Glomerular endothelial cell (primary cell): Measurements from ENCODE around the gene PLGRKT. TPM values are rescaled to one million over a fixed set of nuclear protein-coding genes. Genes with fewer than 3 reads are reported as not detected.
"Not testable (repeated sequence)": the region's sequence is repeated elsewhere in the genome, so short reads cannot be mapped to it uniquely, and the experiment has no call there.

Source experiments
- DNase-seq: peaks from one replicate; pipeline ENCODE4 v3.0.0-alpha.2; 2011; ENCODE audit warnings: low read depth, low spot score; ENCODE audit errors: extremely low read depth
- total RNA-seq: library from RNA; depleted of rRNA; stranded (reverse); fragments of >200 nt; gene quantifications from 2 replicates; pipeline ENCODE4 v1.2.3, GENCODE V29; 2015

PLGRKT gene
- total RNA-seq, 1 donor from 2014 or later: 13.0 TPM

GRCh38 chr9:5433328-5433727 lies 4.4 kb downstream of the PLGRKT start:
- not testable (repeated sequence) for DNase-seq

DNA sequence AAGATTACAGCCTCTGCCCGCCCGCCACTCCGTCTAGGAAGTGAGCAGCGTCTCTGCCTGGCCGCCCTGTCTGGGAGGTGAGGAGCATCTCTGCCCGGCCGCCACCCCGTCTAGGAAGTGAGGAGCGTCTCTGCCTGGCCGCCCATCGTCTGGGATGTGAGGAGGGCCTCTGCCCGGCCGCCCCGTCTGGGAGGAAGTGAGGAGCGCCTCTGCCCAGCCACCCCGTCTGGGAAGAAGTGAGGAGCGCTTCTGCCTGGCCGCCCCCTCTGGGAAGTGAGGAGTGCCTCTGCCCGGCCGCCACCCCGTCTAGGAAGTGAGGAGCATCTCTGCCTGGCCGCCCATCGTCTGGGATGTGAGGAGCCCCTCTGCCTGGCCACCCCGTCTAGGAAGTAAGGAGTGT lies 4.8 kb downstream of the PLGRKT start:
- DNase-seq: not testable (repeated sequence)

GRCh38 chr9:5430912-5431311 lies 6.8 kb downstream of the PLGRKT start:
- no peak for DNase-seq

GRCh38 chr9:5429873-5430564 lies 7.7 kb downstream of the PLGRKT start:
- no peak for DNase-seq

GRCh38 chr9:5428794-5429528 lies 8.8 kb downstream of the PLGRKT start:
- no peak for DNase-seq

DNA sequence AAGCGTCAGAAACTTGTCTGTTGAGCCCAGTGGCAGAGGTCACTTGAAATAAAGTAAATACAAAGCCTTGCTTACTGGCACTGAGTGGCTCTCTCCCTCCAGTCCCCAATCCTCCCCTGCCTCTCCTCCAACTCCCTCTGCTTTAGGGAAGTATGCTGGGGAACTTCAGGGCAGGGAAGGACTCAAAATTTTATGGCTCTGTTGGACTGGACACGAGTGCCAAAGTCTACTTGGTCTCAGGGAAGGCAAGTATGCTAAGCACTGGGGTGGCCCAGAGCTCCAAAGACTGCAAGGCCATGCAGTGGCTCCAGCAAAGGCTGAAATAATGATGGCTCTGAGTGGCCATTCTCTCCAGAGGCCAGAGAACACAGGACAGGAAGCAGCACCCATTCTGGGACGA lies 9.6 kb downstream of the PLGRKT start:
- no peak for DNase-seq

DNA sequence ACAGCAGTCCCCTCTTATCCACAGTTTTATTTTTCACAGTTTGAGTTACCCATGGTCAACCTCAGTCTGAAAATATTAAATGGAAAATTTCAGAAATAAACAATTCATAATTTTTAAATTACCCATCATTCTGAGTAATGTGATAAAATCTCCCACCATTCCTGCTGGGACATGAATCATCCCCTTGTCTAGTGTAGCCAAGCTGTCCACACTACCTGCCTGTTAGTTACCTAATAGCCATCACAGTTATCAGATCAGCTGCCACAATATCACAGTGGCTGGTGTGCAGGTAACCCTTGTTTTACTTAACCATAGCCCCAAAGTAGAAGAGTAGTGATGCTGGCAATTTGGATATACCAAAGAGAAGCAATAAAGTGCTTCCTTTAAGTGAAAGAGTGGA lies 10.7 kb downstream of the PLGRKT start:
- no peak for DNase-seq

DNA sequence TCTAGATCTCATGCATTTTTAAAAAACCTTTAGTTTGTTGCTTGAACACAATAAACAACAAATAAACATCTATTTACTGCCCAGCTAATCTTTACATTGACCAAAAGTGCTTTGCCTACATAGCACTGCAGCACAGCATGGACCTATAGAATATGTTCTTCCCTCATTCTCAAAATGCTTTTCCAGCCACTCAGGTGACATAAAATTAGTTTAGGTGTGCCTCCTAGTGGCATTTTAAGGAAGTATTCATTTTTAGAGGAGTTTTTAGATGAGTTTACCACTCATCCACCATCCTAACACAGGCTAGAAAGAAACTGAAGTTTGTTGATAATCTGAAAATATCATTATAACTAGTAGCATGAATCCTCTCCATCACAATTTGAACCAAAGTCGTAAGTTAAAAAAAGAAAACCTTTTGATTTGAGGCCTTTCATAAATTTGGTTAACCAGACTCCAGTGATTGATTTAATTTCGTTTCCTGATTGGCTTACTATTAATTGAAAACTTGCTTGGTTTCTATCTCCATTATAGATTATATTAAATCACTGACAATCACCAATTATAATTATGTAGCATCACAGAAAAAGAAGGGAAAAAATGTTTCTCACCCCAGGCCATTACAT lies 12.6 kb downstream of the PLGRKT start:
- DNase-seq: no peak

DNA sequence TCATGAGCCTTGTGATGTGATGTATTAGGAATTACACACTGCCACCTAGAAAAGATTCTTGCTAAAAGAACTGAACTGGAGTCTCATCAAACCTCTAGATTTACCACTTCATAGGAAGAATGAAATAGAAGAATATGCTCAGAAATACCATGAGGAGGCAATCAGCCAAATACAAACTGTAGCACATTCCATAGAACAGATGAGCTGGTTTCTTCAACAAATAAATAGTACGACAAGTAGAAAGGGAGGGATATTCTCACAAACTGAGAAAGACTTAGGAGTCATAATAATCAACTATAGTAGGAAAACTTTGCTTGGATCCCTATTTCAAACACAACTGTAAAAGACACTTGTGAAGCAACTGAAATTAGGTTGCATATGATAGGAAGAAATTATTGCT lies 15.4 kb downstream of the PLGRKT start:
- DNase-seq: no peak

DNA sequence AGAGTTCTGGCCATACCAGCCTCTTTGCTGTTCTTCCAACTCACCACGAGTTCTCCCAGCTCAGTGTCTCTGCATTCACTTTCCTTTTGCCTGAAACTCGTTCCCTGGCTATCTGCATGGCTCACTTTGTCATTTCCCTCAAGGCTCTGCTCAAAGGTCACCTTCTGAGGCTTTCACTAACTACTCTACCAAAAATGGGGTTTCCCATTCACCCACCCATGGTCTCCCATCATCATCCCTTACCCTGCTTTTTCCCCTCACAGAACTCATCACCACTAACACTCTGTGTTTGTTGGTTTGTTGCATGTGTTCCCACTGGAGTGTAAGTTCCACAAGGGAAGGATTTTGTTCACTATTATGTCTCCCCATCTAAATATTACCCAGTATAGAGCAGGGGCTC lies 16.6 kb downstream of the PLGRKT start:
- DNase-seq: no peak

DNA sequence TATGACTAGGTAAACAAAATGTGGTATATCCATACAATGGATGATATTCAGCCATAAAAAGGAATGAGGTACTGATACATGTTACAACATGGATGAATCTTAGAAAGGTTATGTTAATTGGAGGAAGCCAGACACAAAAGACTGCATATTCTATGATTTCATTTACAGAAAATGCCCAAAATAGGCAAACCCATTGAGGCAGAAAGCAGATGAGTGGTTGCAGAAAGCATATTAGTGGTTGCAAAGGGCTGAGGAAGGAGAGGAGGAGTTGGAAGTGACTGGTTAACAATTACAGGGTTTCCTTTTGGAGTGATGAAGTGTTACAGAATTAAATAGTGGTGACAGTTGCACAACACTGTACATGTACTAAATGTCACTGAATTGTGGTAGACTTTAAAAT lies 17.7 kb downstream of the PLGRKT start:
- DNase-seq: no peak

DNA sequence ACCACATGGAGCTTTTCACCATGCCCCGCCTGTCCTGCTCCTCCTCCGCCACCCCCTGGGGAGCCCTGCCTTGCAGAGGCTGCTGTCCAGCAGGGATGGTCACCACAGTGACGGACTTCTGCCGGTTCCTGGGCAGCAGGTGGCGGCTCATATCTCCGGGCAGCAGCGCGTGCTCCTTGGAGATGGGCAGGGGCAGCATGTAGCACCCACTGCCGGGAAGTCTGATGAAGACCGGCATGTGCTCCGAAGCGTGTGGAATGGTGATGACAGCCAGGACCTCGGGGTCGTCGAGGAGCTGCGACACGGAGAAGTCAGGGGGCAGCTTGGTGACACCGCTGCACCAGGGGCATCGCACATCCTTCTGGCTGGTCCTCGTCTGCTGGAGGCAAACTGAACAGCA lies 19.2 kb downstream of the PLGRKT start:
- DNase-seq: no peak

DNA sequence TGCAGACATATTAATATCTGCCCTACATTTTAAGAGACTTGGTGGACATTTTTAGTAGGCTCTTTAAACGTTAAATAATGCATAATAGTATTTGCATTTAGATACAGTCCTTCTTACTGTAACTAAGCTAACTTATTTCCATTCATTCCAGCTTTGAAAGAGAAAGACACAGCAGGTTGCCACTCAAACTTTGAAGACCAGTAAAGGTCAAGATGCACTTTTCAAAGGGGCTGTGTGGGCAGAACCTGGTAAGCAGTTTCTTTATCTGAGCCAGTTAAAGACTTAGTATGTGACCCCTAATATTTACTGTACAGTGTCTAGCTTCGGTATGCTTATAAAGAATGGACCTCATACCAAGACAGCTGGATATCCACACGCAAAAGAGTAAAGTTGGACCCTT lies 20.8 kb downstream of the PLGRKT start:
- DNase-seq: no peak

DNA sequence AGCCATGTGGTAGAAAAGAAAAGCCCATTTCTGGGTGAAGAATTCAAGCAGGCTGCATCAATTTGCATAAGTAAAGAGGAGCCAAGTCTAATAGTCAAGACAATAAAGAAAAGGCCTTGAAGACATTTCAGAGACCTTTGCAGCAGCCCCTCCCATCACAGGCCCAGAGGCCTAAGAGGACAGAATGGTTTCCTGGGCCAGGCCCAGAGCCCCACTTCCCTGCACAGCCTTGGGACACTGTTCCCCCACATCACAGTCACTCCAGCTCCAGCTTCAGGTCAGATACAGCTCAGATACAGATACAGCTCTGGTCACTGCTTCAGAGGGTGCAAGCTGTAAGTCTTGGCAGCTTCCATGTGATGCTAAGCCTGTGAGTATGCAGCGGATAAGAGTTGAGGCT lies 29.1 kb downstream of the PLGRKT start:
- DNase-seq: no peak

- no peak for DNase-seq
Measured at GRCh38 chr9:5402217-5402616, 35.5 kb downstream of the PLGRKT start.

- not testable (repeated sequence) for DNase-seq
Measured at GRCh38 chr9:5397547-5397946, 40.2 kb downstream of the PLGRKT start.

- no peak for DNase-seq
Measured at GRCh38 chr9:5395428-5395827, 42.3 kb downstream of the PLGRKT start.

GRCh38 chr9:5393976-5394375 lies 43.7 kb downstream of the PLGRKT start:
- not testable (repeated sequence) for DNase-seq

- DNase-seq: no peak
Measured at GRCh38 chr9:5393497-5393896, 44.2 kb downstream of the PLGRKT start.

DNA sequence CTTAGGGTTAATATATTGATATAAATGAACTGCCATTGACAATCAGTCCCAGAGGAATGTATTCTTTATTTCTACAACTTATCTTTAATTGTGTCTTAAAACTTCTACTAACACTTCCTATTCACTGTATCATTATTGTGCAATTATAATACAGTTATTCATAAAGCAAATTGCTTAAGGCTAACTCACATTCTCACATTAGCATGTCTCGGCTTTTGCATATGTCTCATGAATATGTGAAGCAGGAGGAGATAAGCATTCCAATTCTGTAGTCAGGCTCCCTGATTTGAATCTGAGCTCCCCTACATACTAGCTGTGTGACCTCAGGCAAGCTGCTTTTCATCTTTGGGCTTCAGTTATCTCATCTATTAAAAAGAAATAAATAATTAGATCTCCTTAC lies 45.4 kb downstream of the PLGRKT start:
- DNase-seq: no peak

GRCh38 chr9:5389109-5389732 lies 48.5 kb downstream of the PLGRKT start:
- DNase-seq: no peak
